A549 (cell line): ENCODE results near the gene GNG14. TPM values are rescaled to one million over a fixed set of nuclear protein-coding genes. Genes with fewer than 3 reads are reported as not detected.
A peak's percentile ranks its signal among the peaks of the same experiment; 100 is the strongest.

Experiments used
- ATAC-seq, 2 experiments: fragments of 200-7000 bp in 1 of 2; fragments of >200 bp in 1 of 2; cut with Nextera tagmentation in 1 of 2; cut with Tn5 transposase in 1 of 2; 3 replicates each; pipeline versions ENCODE4 v1.8.0 to v1.9.1; 2018 to 2020; ENCODE audit warnings: mild to moderate bottlenecking in 1 of 2, moderate library complexity in 1 of 2
- CTCF ChIA-PET: fragments of 300-600 bp; sonication (Branson Sonifier 250); formaldehyde crosslinking; extraction: SDS; loops from one replicate; lab custom pipeline; 2021; ENCODE audit warnings: antibody characterized with exemption, inconsistent platforms; lab: Yijun Ruan, JAX
- POLR2A ChIA-PET: fragments of 350-600 bp; formaldehyde crosslinking; extraction: SDS; loops from one replicate; lab custom pipeline; 2021; ENCODE audit warnings: antibody characterized with exemption, inconsistent platforms; lab: Yijun Ruan, JAX
- DNase-seq, 2 experiments: peaks; one replicate each; pipeline versions ENCODE4 v3.0.0 to v3.0.0-alpha.2; 2011 to 2016; ENCODE audit warnings: low read depth in 1 of 2, low spot score in 1 of 2
- FAIRE-seq: peaks from 2 replicates; lab custom pipeline; 2011; peaks lifted over from hg19 to GRCh38; lab: Jason Lieb, UNC
- H3K27ac ChIP-seq, 2 experiments: fragments of >200 bp; sonication (Bioruptor Twin); formaldehyde crosslinking; 3 replicates each; pipeline ENCODE4 v1.5.1; 2016 to 2017
- H3K4me1 ChIP-seq: fragments of >200 bp; sonication (Bioruptor Twin); formaldehyde crosslinking; 3 replicates; pipeline ENCODE4 v1.6.1; 2016
- H3K4me2 ChIP-seq: fragments of >200 bp; sonication (Bioruptor Twin); formaldehyde crosslinking; 3 replicates; pipeline ENCODE4 v1.6.1; 2016
- H3K4me3 ChIP-seq: fragments of >200 bp; sonication (Bioruptor Twin); formaldehyde crosslinking; 3 replicates; pipeline ENCODE4 v1.5.1; 2016
- H3K9me3 ChIP-seq: fragments of >200 bp; sonication (Bioruptor Twin); formaldehyde crosslinking; 3 replicates; pipeline ENCODE4 v1.6.1; 2016
- CBX2 ChIP-seq: fragments of 200-600 bp; sonication (generic); IDR thresholded peaks from 2 replicates; pipeline ENCODE4 v1.6.1; 2016; ENCODE audit warnings: low read depth, mild to moderate bottlenecking, borderline replicate concordance
- CTCF ChIP-seq: fragments of >200 bp; sonication (Bioruptor Twin); formaldehyde crosslinking; IDR thresholded peaks from 3 replicates; pipeline ENCODE4 v1.5.1; 2016
- E2F6 ChIP-seq: IDR thresholded peaks from 2 replicates; pipeline ENCODE4 v1.6.1; 2012; ENCODE audit warnings: low read depth, borderline replicate concordance
- ELK1 ChIP-seq: fragments of 150-350 bp; IDR thresholded peaks from 2 replicates; pipeline ENCODE4 v1.6.1; 2014; ENCODE audit warnings: low read depth, mild to moderate bottlenecking, low read length
- EP300 ChIP-seq, 2 experiments: fragments of >200 bp; sonication (Bioruptor Twin); formaldehyde crosslinking; IDR thresholded peaks; 2 replicates in 1 of 2; 3 replicates in 1 of 2; pipeline ENCODE4 v1.6.1; 2016 to 2017
- FOSL2 ChIP-seq, 2 experiments: fragments of 450-650 bp in 1 of 2; fragments of >200 bp in 1 of 2; sonication (Bioruptor Twin) in 1 of 2; formaldehyde crosslinking; IDR thresholded peaks; 2 replicates each; pipeline versions ENCODE4 v1.5.0 to v1.6.1; 2016 to 2020; ENCODE audit warnings: mild to moderate bottlenecking in 1 of 2, moderate library complexity in 1 of 2
- GATA3 ChIP-seq: IDR thresholded peaks from 2 replicates; pipeline ENCODE4 v1.6.1; 2012; ENCODE audit warnings: borderline replicate concordance
- HDAC2 ChIP-seq: fragments of 200-600 bp; sonication (generic); IDR thresholded peaks from 2 replicates; pipeline ENCODE4 v1.6.1; 2016
- HES2 ChIP-seq: fragments of >200 bp; sonication (Bioruptor Twin); formaldehyde crosslinking; IDR thresholded peaks from 2 replicates; pipeline ENCODE4 v1.6.1; 2016
- HOXB5 ChIP-seq: fragments of 250-450 bp; sonication (Bioruptor Pico); IDR thresholded peaks from 2 replicates; pipeline ENCODE4 v1.5.0; 2020; ENCODE audit warnings: mild to moderate bottlenecking, moderate library complexity
- JUN ChIP-seq, 2 experiments: fragments of >200 bp; sonication (Bioruptor Twin); formaldehyde crosslinking; IDR thresholded peaks; 2 replicates in 1 of 2; 3 replicates in 1 of 2; pipeline ENCODE4 v1.6.1; 2016 to 2017
- MAZ ChIP-seq: fragments of 150-350 bp; IDR thresholded peaks from 2 replicates; pipeline ENCODE4 v1.6.1; 2014; ENCODE audit warnings: antibody characterized with exemption, low read depth, low read length, borderline replicate concordance
- POLR2A ChIP-seq: IDR thresholded peaks from 2 replicates; pipeline ENCODE4 v1.6.1; 2012; ENCODE audit warnings: mild to moderate bottlenecking, low read length
- RAD21 ChIP-seq, 2 experiments: fragments of >200 bp in 1 of 2; sonication (Bioruptor Twin) in 1 of 2; formaldehyde crosslinking in 1 of 2; IDR thresholded peaks in 1 of 2; conservative IDR thresholded peaks in 1 of 2; 2 replicates in 1 of 2; 3 replicates in 1 of 2; pipeline ENCODE4 v1.6.1; 2012 to 2018; ENCODE audit warnings: inconsistent platforms in 1 of 2
- RCOR1 ChIP-seq: fragments of 150-350 bp; IDR thresholded peaks from 2 replicates; pipeline ENCODE4 v1.6.1; 2014; ENCODE audit warnings: antibody characterized with exemption, low read length, low read depth
- REST ChIP-seq: fragments of 200-600 bp; sonication (generic); IDR thresholded peaks from 2 replicates; pipeline ENCODE4 v1.6.1; 2016; ENCODE audit warnings: antibody characterized with exemption, mild to moderate bottlenecking, moderate library complexity
- RFX5 ChIP-seq: fragments of 450-650 bp; IDR thresholded peaks from 2 replicates; pipeline ENCODE4 v1.7.1; 2014; ENCODE audit warnings: antibody characterized with exemption, mild to moderate bottlenecking, moderate library complexity
- RNF2 ChIP-seq: fragments of 200-600 bp; sonication (generic); IDR thresholded peaks from 2 replicates; pipeline ENCODE4 v1.6.1; 2016; ENCODE audit warnings: low read depth, mild to moderate bottlenecking, antibody characterized with exemption, moderate library complexity, borderline replicate concordance
- SMC3 ChIP-seq: fragments of >200 bp; sonication (Bioruptor Twin); formaldehyde crosslinking; IDR thresholded peaks from 3 replicates; pipeline ENCODE4 v1.6.1; 2018; ENCODE audit warnings: inconsistent platforms
- ZSCAN20 ChIP-seq: fragments of 250-450 bp; sonication (Bioruptor Pico); IDR thresholded peaks from 2 replicates; pipeline ENCODE4 v1.8.0; 2022; ENCODE audit warnings: mild to moderate bottlenecking, moderate library complexity
- WGBS: methylation state at CpG from one replicate; pipeline ENCODE4 v1.1.6; 2017; ENCODE audit errors: missing lambda C conversion rate; 5-methylcytosine and 5-hydroxymethylcytosine counted together
- polyA plus RNA-seq, 4 experiments: library from polyadenylated mRNA; depleted of rRNA in 3 of 4; stranded (reverse); fragments of >200 nt; fragmentation: RNase III in 1 of 4; extraction: RNeasy Plus Mini Kit Qiagen cat#74134 plus additional on column Dnase treatment in 1 of 4; gene quantifications; 2 replicates in 3 of 4; 3 replicates in 1 of 4; pipeline ENCODE4 v1.2.3, GENCODE V29; 2011 to 2017

The GNG14 gene
- polyA plus RNA-seq, 2 of the 4 experiments (the other 2 are of a cell fraction): not detected

GRCh38 chr19:12675940-12676339 lies 11.9 kb upstream of the GNG14 start:
- POLR2A ChIA-PET: no interaction called here
- FAIRE-seq: no peak

GRCh38 chr19:12676384-12676792 lies 11.4 kb upstream of the GNG14 start:
- Histone ChIP-seq H3K27ac (no peak overlapping the region), H3K4me1 (no peaks in the 10 kb centered on the region), H3K9me3 (no peaks in the 10 kb centered on the region), H3K4me3 (no peak overlapping the region), H3K4me2 (no peak overlapping the region)
- 26% methylated on average over 3 of the region's 4 CpGs for WGBS
- TF ChIP-seq SMC3 (peak; percentile 31; the same call in 2 of the 3 replicates), CTCF (peak; percentile 54), RAD21 (conservative IDR thresholded peaks at IDR 0.05 in 1 of 2, IDR thresholded peaks at IDR 0.05 in 1 of 2) (peak in 1 of 2 experiments; percentile 27; a peak in 2 of 5 replicates), JUN (IDR thresholded peaks at IDR 0.05) (no peak), RFX5 (no peak)
- ATAC-seq: peak; percentile 70 to 77
- POLR2A ChIA-PET: no interaction called here
- FAIRE-seq: no peak
- CTCF ChIA-PET: interaction anchor here (0.7 to 1.5 kb wide), 11 partner anchors 8 to 178 kb away, joined by 3 to 7 read pairs (median 4); partner anchors contain the start of genes MAN2B1, TNPO2 and WDR83
- peak; percentile 68 to 80 for DNase-seq

More at GRCh38 chr19:12675940-12676339, 11.9 kb upstream of the GNG14 start:
- 94% methylated on average over 4 of the region's 15 CpGs for WGBS
- CTCF ChIA-PET: interaction anchor here (0.7 to 1.5 kb wide), 6 partner anchors 13 to 178 kb away, joined by 3 to 5 read pairs (median 4); no protein-coding TSS in a partner anchor
- DNase-seq (no peak), ATAC-seq (peak in 1 of 2 experiments; percentile 9; a peak in 2 of 6 replicates)
- no peak overlapping the region for H3K4me2 ChIP-seq
- no peak overlapping the region for H3K27ac ChIP-seq
- H3K4me1 ChIP-seq: no peaks in the 10 kb centered on the region
- TF ChIP-seq POLR2A (no peak), JUN (IDR thresholded peaks at IDR 0.05) (no peak), HES2 (no peak), EP300 (IDR thresholded peaks at IDR 0.05) (no peak), REST (no peak), ELK1 (no peak), FOSL2 (IDR thresholded peaks at IDR 0.05) (no peak), FOSL2 (CRISPR knock-in tag; IDR thresholded peaks at IDR 0.05) (no peak), ZSCAN20 (CRISPR knock-in tag) (no peak), MAZ (no peak), RCOR1 (no peak), E2F6 (no peak), GATA3 (no peak), HOXB5 (no peak), HDAC2 (no peak), RNF2 (no peak), CBX2 (no peak)
- H3K9me3 ChIP-seq: no peaks in the 10 kb centered on the region
- H3K4me3 ChIP-seq: no peak overlapping the region
